Erythroblast (primary cell): ENCODE results near the gene TLR8.

Experiments
- DNase-seq, 2 experiments: peaks; one replicate each; lab custom pipeline; 2025; lab: John Stamatoyannopoulos, UW
- GATA1 ChIP-seq: IDR thresholded peaks from 2 replicates; pipeline ENCODE4 v1.6.1; 2011; ENCODE audit warnings: low read depth, mild to moderate bottlenecking, control low read depth, low read length, moderate library complexity
- POLR2A ChIP-seq: IDR thresholded peaks from 2 replicates; pipeline ENCODE4 v1.6.1; 2011; ENCODE audit warnings: mild to moderate bottlenecking, low read length

TLR8 gene

DNA sequence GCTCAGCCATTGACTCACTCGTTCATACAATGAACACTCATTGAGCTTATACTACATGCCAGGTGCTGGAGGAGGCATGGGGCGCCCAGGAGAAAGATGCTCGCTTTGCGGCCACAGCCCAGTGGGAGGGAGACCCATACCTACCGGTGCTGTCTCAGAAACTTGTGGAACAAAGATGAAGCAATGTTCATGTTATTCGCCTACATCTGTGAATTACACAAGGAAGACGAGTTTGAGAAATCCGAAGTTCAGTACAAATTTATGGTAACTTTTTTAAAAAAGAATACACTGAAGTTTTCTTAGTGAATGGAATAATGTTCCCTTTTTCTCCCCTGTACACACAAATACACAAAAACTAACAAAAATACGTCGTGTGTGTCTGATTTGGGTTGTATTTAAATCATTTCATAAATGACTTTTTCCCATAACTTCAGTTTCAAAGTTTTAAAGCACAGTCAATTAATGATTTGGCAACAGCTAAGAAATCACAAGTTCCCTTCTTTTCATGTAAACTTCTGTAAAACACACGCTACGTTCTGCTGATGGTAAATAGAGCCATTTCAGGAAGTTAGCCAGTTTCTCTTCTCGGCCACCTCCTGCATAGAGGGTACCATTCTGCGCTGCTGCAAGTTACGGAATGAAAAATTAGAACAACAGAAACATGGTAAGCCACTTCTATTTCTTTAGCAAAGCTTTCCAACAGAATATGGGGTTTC lies at the start of gene TLR8:
Gene TLR8 (plus strand): TSS at position 575 of the 716 bp plus-strand sequence. CDS start 87 bp downstream, at position 662.
- DNase-seq, result no peak
- TF ChIP-seq POLR2A, result no peak
- TF ChIP-seq GATA1, result no peak

DNA sequence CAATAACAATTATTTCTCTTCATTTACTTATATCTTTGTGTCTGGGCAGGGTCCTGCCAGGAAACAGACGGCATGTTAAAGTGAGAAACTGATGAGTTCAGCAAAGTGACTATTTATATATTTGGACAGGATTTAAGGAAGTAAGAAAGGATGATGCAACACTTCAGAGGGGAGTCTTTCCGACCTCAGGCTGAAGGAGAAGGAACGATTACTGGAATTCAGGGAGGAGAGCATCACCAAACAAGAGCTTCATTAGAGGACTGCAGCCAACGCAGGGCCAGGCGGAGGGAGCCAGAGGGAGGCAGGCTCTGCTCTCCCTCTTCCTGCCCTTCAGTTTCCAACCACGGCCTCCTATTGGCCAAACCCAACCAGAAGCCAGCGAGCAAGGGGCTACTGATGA lies 41.1 kb upstream of the TLR8 start:
- TF ChIP-seq GATA1, result no peak
- no peak for TF ChIP-seq POLR2A
- no peak for DNase-seq

DNA sequence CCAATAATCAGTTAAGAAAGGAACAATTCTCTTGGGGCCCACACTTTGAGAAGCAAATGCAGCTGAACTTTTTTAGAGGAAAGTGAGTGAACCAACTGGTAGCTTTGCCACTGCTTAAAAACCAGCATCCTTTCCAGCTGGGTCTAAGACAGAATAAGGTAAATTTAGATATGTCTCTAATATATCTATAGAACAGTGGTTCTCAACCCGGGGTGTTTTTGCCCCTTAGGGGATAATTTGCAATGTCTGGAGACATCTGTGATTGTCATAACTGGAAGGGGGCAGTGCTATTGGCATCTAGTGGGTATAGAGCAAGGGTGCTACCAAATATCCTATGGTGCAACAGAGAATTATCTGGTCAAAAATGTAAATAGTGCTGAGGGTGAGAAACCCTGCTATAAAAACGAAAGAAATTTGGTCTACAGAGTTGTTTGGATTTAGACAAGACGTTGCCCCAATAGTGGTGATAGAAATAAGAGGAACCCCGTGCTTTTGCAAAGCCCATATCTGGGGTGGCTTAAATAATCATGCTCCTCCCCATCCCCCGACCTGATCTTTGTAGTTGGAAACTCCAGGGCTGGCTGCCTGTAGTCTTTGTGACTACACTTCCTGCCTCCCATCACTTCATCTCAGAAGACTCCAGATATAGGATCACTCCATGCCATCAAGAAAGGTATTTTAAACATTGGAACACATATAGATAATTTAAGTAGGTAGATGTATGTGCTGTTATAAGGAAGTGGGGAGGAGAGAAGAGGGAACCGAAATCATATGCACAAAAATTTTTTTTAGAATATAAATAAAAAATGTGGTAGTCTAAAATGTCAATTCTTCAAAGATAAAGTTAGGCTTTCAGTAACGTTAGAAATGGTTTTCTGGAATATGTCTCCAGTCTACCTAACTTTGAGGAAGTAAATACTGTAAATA lies 39.7 kb upstream of the TLR8 start, which contains the start of gene TLR7:
Gene TLR7 (plus strand): TSS at position 622 of the 927 bp plus-strand sequence. CDS start 507 bp downstream, outside the sequence.
- no peak for DNase-seq
- TF ChIP-seq POLR2A, result no peak
- TF ChIP-seq GATA1, result no peak

GRCh38 chrX:12867685-12868084 lies 38.7 kb upstream of the TLR8 start:
- TF ChIP-seq GATA1 (no peak), POLR2A (no peak)
- DNase-seq, result no peak

- no peak for DNase-seq
Observed at GRCh38 chrX:12868747-12869146, 37.7 kb upstream of the TLR8 start.

GRCh38 chrX:12871257-12871656 lies 35.2 kb upstream of the TLR8 start:
- TF ChIP-seq POLR2A (no peak), GATA1 (no peak)
- DNase-seq, result no peak

More at GRCh38 chrX:12868747-12869146, 37.7 kb upstream of the TLR8 start:
- TF ChIP-seq GATA1 (no peak), POLR2A (no peak)

GRCh38 chrX:12872741-12873140 lies 33.7 kb upstream of the TLR8 start:
- no peak for TF ChIP-seq GATA1
- no peak for TF ChIP-seq POLR2A

GRCh38 chrX:12874581-12874980 lies 31.8 kb upstream of the TLR8 start:
- TF ChIP-seq GATA1, result no peak
- no peak for TF ChIP-seq POLR2A
- DNase-seq, result no peak

More at GRCh38 chrX:12872741-12873140, 33.7 kb upstream of the TLR8 start:
- DNase-seq, result no peak

DNA sequence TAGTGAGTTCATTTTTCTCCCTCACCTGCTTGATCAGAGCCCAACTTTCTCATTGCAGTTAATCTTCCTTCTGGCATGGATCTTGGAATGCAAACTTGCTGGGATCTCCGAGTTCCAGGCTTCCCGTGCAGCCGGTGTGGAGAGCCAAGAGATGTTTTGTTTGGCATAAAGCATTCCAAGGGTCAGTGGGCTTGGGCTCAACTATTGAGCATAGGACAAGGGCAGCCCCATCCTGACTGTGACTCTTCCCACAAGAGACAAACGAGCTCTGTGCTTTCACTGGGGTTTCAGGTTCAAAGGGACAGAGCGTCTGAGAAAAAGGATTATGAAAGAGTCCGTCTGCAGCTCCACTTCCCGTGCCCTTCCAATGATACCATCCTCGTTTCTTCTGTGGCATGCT lies 29.0 kb upstream of the TLR8 start:
- TF ChIP-seq GATA1 (no peak), POLR2A (no peak)
- DNase-seq, result no peak

- no peak for DNase-seq
- TF ChIP-seq GATA1, result no peak
- no peak for TF ChIP-seq POLR2A
Observed at GRCh38 chrX:12878536-12878935, 27.9 kb upstream of the TLR8 start.

GRCh38 chrX:12881914-12882313 lies 24.5 kb upstream of the TLR8 start:
- no peak for TF ChIP-seq POLR2A
- TF ChIP-seq GATA1, result no peak

DNA sequence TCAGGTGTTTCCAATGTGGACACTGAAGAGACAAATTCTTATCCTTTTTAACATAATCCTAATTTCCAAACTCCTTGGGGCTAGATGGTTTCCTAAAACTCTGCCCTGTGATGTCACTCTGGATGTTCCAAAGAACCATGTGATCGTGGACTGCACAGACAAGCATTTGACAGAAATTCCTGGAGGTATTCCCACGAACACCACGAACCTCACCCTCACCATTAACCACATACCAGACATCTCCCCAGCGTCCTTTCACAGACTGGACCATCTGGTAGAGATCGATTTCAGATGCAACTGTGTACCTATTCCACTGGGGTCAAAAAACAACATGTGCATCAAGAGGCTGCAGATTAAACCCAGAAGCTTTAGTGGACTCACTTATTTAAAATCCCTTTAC lies 20.9 kb upstream of the TLR8 start:
- no peak for TF ChIP-seq GATA1
- no peak for TF ChIP-seq POLR2A
- DNase-seq, result no peak

More at GRCh38 chrX:12881914-12882313, 24.5 kb upstream of the TLR8 start:
- no peak for DNase-seq

- TF ChIP-seq POLR2A (no peak), GATA1 (no peak)
- no peak for DNase-seq
Observed at GRCh38 chrX:12886545-12886944, 19.9 kb upstream of the TLR8 start.

DNA sequence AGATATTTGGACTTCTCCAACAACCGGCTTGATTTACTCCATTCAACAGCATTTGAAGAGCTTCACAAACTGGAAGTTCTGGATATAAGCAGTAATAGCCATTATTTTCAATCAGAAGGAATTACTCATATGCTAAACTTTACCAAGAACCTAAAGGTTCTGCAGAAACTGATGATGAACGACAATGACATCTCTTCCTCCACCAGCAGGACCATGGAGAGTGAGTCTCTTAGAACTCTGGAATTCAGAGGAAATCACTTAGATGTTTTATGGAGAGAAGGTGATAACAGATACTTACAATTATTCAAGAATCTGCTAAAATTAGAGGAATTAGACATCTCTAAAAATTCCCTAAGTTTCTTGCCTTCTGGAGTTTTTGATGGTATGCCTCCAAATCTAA lies 19.3 kb upstream of the TLR8 start:
- DNase-seq, result no peak
- no peak for TF ChIP-seq GATA1
